ENCODE results near the gene DEPDC7. TPM values are rescaled to one million over a fixed set of nuclear protein-coding genes. Genes with fewer than 3 reads are reported as not detected.

DEPDC7 gene
- total and polyA plus RNA-seq, 2 experiments from 2014 or later: 12.5 to 21.3 TPM

- TF ChIP-seq EZH2 (IDR thresholded peaks at IDR 0.05; ENCODE audit: borderline replicate concordance): no peak
- peak; percentile 88 for TF ChIP-seq CTCF (IDR thresholded peaks at IDR 0.05; ENCODE audit: poor library complexity)
- Histone ChIP-seq H3K9me2 (replicated peaks; ENCODE audit: insufficient read depth) (no peaks in the 10 kb centered on the region), H4K20me1 (ENCODE audit: insufficient read depth, poor library complexity, severe bottlenecking) (no peaks in the 10 kb centered on the region), H3K27me3 (no peaks in the 10 kb centered on the region), H3K27ac (no peak overlapping the region), H3K9me3 (ENCODE audit: low read depth) (no peaks in the 10 kb centered on the region), H3K4me2 (no peak overlapping the region), H3K36me3 (replicated peaks; ENCODE audit: insufficient read depth, low read depth) (no peaks in the 10 kb centered on the region), H3K4me1 (ENCODE audit: insufficient read depth) (peaks cover 10% of the 10 kb centered on the region), H2AFZ (no peak overlapping the region), H3K79me2 (no peaks in the 10 kb centered on the region), H3K4me3 (no peak overlapping the region)
- 63% methylated on average over 22 of the region's 22 CpGs for WGBS (ENCODE audit: low lambda C conversion rate, missing lambda C conversion rate)
- DNase-seq (ENCODE audit: low spot score): peak; percentile 85
These were observed 49.9 kb downstream of the DEPDC7 start for GRCh38 chr11:33065445-33066178.

- H3K27ac ChIP-seq: no peak overlapping the region
- H3K9me2 ChIP-seq (replicated peaks; ENCODE audit: insufficient read depth): no peaks in the 10 kb centered on the region
- no peak overlapping the region for H2AFZ ChIP-seq
- H3K27me3 ChIP-seq: no peaks in the 10 kb centered on the region
- no peaks in the 10 kb centered on the region for H3K36me3 ChIP-seq (replicated peaks; ENCODE audit: insufficient read depth, low read depth)
- H3K4me2 ChIP-seq: no peak overlapping the region
- no peaks in the 10 kb centered on the region for H3K79me2 ChIP-seq
- no peaks in the 10 kb centered on the region for H4K20me1 ChIP-seq (ENCODE audit: insufficient read depth, poor library complexity, severe bottlenecking)
- peaks cover 3% of the 10 kb centered on the region for H3K4me1 ChIP-seq (ENCODE audit: insufficient read depth)
- H3K9me3 ChIP-seq (ENCODE audit: low read depth): no peaks in the 10 kb centered on the region
- H3K4me3 ChIP-seq: no peak overlapping the region
- WGBS (ENCODE audit: low lambda C conversion rate, missing lambda C conversion rate): 89% methylated on average over 3 of the region's 3 CpGs
- TF ChIP-seq EZH2phosphoT487 (IDR thresholded peaks at IDR 0.05; ENCODE audit: low read depth, severe bottlenecking, unreplicated experiment) (no peak), EZH2 (IDR thresholded peaks at IDR 0.05; ENCODE audit: borderline replicate concordance) (no peak), CTCF (IDR thresholded peaks at IDR 0.05; ENCODE audit: poor library complexity) (no peak)
- DNase-seq (ENCODE audit: low spot score): no peak
These were observed 51.6 kb downstream of the DEPDC7 start for GRCh38 chr11:33067294-33067693.

GRCh38 chr11:33068611-33069340 is 53.1 kb downstream of the DEPDC7 start:
- Histone ChIP-seq H3K27me3 (no peaks in the 10 kb centered on the region), H3K9me3 (ENCODE audit: low read depth) (no peaks in the 10 kb centered on the region), H3K79me2 (no peaks in the 10 kb centered on the region), H4K20me1 (ENCODE audit: insufficient read depth, poor library complexity, severe bottlenecking) (no peaks in the 10 kb centered on the region), H3K4me1 (ENCODE audit: insufficient read depth) (no peaks in the 10 kb centered on the region), H3K9me2 (replicated peaks; ENCODE audit: insufficient read depth) (no peaks in the 10 kb centered on the region), H3K4me3 (no peak overlapping the region), H3K27ac (no peak overlapping the region), H3K36me3 (replicated peaks; ENCODE audit: insufficient read depth, low read depth) (no peaks in the 10 kb centered on the region), H2AFZ (no peak overlapping the region), H3K4me2 (no peak overlapping the region)
- 96% methylated on average over 17 of the region's 17 CpGs for WGBS (ENCODE audit: low lambda C conversion rate, missing lambda C conversion rate)
- DNase-seq (ENCODE audit: low spot score): no peak
- no peak for TF ChIP-seq CTCF (IDR thresholded peaks at IDR 0.05; ENCODE audit: poor library complexity)
- TF ChIP-seq EZH2phosphoT487 (IDR thresholded peaks at IDR 0.05; ENCODE audit: low read depth, severe bottlenecking, unreplicated experiment): no peak
